HG03575 (cell line): ENCODE data around the gene PLA2R1.
A peak's percentile ranks its signal among the peaks of the same experiment; 100 is the strongest.
"Not testable (repeated sequence)": the region's sequence is repeated elsewhere in the genome, so short reads cannot be mapped to it uniquely, and the experiment has no call there.

Source experiments
- ATAC-seq: cut with Tn5 transposase; IDR thresholded peaks from one replicate; pipeline ENCODE4 v1.9.1; 2021; ENCODE audit not compliant: unreplicated experiment, insufficient number of reproducible peaks, low FRiP score; ENCODE audit errors: extremely low read depth

Gene PLA2R1

DNA sequence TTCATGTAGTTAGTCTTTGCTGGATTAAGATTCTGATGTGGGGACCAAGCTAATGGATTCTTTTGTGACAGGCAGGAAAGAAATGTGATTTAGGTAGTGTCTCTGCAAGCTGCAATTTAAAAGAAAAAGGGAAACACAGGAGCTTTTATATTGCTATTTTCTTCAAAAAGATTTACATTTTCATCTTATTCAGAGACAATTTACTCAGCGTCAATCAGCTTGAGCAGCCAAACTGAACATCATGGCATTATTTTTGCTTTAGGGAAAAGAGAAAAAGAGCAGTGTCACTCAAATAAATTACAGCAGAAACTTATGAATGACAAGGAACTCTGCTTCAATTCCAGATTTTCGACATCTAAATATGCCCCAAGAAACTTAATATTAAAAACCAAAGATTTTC lies 67.4 kb downstream of the PLA2R1 start:
- no peak for ATAC-seq

DNA sequence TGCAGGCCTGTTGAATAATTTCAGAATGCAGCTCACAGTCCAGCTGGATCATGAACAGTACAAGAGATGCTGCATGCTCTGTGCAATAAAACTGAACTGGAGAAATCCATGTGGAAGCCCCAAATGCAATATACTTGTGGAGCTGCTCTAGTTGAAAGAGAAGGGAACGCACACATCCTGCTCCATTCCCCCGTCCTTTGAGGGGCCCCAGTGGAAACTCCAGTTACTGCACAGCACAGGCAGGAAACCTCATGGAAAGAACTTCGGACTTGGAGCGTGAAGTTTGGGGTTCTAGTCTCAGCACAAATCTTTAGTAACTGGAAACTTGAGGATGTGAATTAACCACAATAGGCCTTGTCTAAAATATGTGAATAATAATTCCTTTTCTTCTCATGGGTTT lies 73.2 kb downstream of the PLA2R1 start:
- ATAC-seq = no peak

DNA sequence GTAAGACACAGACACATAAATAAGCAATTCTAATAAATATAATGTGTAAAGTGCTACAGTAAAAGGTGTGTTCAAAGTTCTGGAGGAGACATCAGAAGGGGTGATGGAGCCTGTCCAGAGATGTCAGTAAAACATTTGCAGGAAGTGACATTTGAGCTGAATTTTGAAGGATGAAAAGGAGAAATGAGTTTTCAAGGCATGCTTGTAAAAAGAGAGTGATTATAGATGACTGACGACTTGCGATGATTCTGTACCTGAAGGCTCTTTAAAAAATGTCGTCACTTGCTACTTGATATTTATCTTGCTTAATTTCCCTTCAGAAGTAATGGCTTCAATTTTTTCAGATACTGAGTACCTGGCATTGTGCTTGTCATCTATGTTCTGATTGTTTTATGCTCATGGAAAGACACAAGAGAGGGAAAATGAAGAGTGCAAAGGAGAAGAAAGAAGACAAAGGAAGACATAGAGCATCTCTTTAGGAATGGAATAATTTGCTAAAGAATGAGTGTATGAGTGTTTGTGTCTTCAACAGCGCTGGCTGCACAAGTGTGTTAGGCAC lies 73.9 kb downstream of the PLA2R1 start:
- no peak for ATAC-seq

DNA sequence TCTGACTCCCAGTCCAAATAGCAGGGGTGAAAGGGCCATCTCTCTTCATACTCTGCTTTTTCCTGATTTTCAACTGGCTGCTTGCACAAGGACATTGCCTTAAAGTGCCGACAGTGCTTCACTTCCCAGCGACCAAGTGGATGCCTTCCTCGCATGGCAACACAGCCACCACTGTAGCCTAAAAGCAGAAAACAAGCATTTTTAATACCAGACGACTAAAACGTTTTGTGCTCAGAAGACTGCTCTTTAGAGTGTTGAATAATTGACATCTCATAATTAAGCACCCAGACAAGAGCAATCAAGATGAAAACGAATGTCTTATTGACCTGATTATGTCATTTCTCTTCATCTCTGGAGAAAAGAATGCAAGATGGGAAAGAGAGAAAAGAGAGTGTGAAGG lies 75.2 kb downstream of the PLA2R1 start:
- ATAC-seq = no peak

DNA sequence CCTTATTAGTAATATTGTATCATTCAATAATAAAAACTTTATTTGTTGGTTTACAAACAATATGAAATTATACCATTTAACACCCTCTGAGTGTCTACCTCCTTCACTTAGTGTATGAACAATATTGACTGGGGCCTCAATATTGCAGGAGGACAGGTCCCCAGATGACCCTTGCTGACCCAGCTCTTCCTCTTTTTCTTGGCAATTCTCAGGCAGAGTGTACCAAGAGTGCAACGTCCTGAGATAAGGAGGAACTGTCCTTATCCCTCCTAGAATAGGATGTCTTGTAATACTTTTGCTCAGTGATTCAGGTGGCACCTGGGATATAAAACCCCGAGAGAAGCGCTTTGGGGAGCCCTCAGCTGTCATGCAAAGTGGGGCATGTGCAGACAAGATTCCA lies 76.8 kb downstream of the PLA2R1 start:
- ATAC-seq = no peak

DNA sequence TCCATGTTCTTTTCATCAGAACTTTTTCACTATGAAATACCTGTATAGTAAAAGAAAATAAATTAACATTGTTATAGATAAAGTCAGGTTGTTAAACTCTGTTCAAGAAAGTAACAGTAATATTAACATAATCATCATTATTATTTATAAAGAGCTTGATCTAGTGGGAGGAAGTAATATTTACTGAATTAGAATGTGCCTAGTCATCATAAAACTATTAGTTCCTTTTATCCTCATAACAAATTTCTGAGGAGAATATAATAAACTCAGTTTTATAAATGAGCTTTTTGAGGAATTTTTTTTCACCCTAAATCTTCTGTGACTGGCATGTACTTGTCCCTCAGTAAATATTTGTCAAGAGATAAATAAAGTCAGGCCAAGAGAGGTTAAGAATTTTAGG lies 78.4 kb downstream of the PLA2R1 start:
- ATAC-seq = no peak

DNA sequence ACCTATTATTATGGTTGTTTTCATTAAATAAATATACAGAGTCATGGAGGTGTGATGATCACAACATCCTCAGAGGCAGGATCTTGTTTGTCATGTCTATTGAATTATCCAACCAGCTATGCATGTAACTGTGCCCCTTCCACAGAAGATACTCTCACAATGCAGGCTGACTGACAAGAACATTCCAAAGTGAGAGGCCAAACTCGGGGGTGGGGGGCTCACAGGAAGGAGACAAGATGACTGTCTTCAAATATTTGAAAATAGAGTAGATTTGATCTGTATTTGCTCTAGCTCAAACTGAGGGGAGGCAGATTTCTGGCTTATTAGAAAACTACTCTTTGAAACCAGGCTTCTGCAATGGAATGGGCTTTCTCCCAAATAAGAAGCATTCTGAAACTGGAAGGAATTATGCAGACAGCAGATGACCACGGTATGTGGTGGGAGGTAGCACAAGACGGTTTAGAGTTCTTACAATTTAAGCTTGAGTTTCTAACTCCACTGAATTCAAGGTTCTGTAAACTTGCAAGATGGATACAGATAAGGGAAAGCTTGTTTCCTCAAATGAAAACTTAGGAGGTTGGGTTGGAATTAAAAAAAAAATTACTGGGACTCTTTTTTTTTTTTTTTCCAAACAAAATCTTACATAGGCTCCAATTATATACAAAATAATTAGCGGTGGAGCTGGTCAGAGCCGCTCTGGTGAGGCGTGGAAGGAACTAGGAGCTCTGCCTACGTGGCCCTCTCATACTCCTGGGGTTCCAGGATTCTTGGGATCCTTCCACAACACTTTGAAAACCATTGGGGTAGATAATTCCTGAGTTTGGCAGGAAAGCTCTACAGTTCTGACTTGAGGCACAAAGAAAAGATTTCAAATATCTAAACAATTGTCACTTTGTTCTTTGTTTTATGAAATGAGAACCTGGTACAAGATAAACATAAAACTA lies 79.3 kb downstream of the PLA2R1 start:
- ATAC-seq = no peak

DNA sequence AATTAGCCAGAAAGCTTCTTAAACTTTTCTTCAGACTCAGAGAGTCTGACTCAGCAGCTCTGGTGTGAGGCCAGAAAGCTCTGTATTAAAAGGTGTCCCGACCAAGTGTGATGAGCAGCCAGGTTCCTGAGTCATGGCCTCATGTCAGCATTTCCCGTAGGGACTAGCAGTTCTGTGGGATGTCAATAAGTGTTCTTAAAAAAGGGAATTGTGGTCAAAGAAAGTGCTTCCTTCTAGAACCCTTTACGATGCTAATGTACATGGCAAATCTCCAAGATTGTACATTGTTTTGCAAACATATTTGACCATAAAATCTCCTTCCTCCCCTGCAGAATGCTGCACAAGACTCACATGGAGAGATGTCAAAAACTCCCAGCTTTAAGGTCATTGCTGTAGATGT lies 80.1 kb downstream of the PLA2R1 start:
- ATAC-seq = no peak

DNA sequence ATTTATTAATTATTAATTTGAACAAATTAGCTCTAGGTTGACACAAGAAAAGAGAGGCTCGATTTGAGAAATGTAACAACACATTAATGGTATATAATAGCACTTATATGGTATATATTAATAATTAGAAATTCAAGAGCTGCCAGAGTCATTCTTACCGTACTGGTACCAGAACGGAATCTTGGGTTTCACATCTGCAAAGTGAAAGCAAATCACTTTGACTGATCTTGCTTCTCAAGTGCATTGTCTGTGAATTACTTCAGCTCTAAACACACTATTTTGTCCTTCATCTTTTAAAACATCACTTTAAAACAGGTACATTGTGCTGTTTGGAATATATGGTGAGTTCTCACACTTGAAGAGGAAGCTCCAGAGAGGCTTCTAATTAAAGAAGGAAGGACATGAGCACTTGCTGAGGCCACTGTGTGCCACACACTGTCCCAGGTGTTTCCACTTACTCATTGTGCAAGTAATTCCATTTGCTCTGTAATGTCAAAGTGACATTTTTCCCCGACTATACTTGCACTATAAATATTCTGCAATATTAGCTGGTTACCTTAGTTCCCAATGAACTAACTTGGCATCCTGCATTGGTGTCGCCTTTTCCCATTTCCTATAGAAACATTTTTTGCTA lies 85.8 kb downstream of the PLA2R1 start:
- ATAC-seq = no peak

DNA sequence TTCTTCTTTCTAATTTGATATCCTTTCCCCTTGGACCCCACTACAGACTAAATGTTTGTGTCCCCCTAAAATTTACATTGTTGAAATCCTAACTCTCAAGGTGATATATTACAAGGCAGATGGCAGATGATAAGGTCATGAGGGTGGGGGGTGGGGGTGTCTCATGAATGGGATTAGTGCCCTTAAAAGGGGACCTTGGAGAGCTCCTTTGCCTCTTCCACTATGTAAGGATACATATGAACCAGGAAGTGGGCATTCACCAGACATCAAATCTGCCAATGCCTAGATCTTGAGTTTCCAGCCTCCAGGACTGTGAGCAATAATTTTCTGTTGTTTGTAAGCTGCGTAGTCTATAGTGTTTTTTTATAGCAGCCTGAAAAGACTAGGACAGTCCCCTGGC lies 89.1 kb downstream of the PLA2R1 start:
- no peak for ATAC-seq

DNA sequence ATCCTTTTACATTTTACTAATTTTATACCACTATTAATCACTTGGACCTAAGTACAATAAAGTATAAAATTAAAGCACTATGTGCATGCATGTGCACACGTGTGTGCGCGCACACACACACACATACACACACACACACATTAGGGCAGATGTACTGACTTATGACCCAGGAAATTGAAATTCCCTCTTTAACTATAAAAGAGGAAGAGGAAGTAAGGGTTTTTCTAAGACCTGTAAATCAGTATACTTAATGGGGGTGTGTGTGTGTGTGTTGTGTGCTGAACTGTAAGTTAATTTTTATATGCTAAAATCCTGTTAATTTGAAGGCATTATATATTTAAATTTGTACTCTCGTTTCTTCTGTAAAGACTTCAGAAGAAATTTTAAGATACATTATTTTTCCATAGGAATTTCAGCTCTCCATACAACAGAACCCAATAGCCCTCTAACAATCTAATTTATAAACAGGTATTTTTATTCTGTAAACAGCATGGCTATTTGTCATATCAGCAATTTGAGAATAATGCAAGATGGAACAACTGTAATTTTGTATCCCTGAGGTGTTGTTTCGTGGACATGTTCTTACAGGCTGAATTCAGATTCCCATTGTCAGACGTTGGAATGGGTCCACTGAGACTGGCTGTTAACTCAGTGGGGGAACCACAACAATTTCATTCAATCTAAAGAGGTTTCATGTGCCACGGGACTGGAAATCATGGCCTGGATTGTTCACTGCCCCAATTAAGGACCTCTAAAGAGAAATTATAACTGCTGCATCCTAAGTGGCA lies 90.9 kb downstream of the PLA2R1 start:
- ATAC-seq = no peak

DNA sequence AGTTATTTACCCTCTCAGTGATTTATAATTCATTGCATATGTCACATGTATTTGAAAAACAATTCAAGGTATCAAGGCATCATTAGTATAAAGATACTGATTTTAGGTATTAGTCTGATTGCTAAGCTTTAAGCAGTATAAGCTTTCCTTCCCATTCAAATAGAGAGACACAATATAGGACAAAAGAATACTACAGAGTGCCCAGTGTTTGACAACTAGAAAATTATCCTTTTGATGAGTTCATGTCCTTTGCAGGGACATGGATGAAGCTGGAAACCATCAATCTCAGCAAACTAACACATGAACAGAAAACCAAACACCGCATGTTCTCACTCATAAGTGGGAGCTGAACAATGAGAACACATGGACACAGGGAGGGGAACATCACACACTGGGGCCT lies 91.9 kb downstream of the PLA2R1 start:
- ATAC-seq = not testable (repeated sequence)

DNA sequence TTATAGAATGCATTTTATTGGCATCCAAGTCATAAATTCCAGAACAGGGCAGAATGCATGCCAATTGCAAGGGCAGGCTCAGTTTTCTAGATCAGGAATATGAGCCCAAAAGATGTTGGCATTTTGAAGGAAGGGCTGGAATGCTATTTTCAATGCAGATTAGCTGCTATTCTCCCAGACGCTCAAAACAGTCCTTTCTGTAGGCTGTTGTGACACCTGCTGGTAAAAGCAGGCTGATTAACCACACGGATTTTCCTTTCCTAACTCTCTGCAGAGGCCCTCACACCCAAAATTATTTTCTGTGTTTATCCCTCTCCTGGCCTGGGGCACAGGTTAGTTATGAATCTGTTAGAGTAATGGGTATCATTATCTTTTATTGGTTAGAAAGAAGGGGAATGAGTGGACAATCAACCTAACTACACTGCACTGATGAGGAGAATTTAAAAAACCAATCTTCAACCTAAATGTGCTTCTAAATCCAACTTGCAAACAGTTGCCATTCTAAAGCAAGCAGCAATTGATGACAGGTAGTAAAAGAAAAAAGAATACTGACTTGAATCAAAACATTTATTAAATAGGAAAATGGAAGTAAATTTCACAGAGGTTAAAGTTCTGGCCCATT lies 94.0 kb downstream of the PLA2R1 start:
- ATAC-seq = no peak

DNA sequence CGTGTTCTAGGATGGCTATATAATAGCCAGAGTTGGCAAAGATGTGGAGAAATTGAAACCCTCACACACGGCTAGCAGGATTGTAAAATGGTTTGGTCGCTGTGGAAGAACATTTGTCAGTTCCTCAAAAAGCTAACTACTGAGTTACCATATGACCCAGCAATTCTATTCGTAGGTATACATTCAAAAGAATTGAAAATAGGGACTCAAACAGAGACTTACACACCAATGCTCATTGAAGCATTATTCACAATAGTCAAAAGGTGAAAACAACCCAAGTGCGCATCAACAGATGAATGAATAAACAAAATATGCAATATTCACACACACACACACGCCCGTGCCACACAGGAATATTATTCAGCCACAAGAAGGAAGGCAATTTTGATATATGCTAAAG lies 98.7 kb downstream of the PLA2R1 start:
- ATAC-seq = peak; percentile 77

DNA sequence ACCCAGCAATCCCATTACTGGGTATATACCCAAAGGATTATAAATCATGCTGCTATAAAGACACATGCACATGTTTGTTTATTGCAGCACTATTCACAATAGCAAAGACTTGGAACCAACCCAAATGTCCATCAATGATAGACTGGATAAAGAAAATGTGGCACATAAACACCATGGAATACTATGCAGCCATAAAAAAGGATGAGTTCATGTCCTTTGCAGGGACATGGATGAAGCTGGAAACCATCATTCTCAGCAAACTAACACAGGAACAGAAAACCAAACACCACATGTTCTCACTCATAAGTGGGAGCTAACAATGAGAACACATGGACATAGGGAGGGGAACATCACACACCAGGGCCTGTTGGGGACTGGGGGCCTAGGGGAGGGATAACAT lies 99.9 kb downstream of the PLA2R1 start:
- not testable (repeated sequence) for ATAC-seq

DNA sequence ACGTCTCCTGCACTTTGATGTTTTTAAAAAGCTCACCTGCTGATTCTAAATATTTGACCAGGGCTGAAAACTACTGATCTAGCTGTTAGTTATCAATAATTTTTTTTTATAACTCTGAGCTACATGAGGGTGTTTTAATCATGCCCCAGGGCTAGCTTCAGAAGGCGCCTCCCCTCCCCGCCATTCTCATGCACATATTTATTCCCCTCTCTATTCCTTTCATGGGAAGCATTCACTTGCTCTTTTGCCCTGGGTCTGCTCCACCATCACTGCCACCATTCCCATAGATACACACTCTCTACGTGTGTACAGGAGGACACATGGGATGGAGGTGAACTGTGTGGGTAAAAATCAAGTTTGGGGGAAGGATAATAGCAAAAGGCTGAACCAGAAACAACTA lies 101.0 kb downstream of the PLA2R1 start:
- no peak for ATAC-seq

DNA sequence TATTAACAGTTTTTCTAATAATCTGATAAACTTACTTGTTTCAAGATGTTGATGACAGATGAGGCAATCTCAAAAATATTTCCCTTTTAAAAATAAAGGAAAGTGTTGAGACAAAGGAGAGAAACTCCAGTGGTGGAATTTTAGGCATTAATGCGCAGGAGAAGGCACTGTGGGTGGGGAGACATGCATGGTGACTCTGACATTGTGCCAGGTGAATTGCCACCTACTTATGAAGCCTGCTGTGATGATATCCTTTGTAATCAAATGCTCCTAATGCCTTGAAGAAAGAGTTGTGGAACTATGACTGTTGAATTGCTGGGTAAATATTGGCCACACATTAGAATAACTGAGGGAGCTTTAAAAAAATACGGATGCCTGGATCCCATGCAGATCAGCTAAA lies 101.4 kb downstream of the PLA2R1 start:
- no peak for ATAC-seq

DNA sequence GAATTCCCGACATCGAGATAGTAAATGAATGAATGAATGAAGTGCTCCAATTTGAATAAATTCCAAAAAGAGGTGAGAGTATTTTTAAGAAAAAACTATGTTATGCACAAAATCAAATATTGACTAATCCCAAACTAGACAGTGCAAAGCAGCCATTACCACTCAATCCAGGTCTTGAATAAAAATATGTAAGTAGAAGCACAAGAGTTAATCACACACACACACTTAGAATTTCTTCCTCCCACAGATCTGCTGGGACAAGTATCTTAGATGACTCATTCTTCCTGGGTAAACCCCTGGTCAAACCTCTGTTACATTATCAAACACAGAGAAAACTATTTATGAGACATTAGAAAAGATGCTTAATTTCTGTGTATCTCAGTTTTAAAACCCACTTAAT lies 102.0 kb downstream of the PLA2R1 start:
- ATAC-seq = no peak

DNA sequence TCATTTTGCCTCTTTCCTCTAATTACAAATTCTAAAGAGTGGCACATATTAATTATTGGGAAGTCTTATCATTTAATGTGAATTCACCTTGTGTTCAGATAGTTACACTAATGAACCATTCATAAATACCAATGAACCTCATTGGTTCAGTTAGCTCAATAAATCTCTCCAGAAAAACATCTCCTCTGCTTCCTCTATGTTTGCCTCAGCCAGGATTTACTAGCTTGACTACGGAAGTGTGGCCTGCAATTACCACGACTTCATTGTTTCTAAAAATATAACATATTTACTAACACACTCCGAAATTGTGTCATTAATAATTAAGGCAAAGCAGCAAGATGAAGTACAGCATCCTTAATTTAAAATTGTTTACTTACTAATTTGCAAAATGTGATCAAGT lies 103.3 kb downstream of the PLA2R1 start:
- ATAC-seq = no peak
